Erythroblast (primary cell): ENCODE results near the gene PLG.

Experiments used
- GATA1 ChIP-seq: IDR thresholded peaks from 2 replicates; pipeline ENCODE4 v1.6.1; 2011; ENCODE audit warnings: low read depth, mild to moderate bottlenecking, control low read depth, low read length, moderate library complexity
- POLR2A ChIP-seq: IDR thresholded peaks from 2 replicates; pipeline ENCODE4 v1.6.1; 2011; ENCODE audit warnings: mild to moderate bottlenecking, low read length

GRCh38 chr6:160767647-160768019 lies 65.6 kb downstream of the PLG start:
- TF ChIP-seq POLR2A (no peak), GATA1 (no peak)
